CD4-positive, alpha-beta T cell treated with Interleukin-15 for 4 hours (primary cell): ENCODE data around the gene PMP22.
"Not testable (repeated sequence)": the region's sequence is repeated elsewhere in the genome, so short reads cannot be mapped to it uniquely, and the experiment has no call there.

Experiments
- DNase-seq: peaks from one replicate; pipeline ENCODE4 v3.0.0-alpha.2; 2020; ENCODE audit warnings: low spot score

The PMP22 gene

GRCh38 chr17:15203062-15203461, 62.1 kb downstream of the PMP22 start:
- not testable (repeated sequence) for DNase-seq

- DNase-seq = not testable (repeated sequence)
Measured at GRCh38 chr17:15200574-15200973, 64.6 kb downstream of the PMP22 start.

- no peak for DNase-seq
Measured at GRCh38 chr17:15197229-15197628, 67.9 kb downstream of the PMP22 start.

- no peak for DNase-seq
Measured at GRCh38 chr17:15194859-15195277, 70.3 kb downstream of the PMP22 start.

- DNase-seq = no peak
Measured at GRCh38 chr17:15185625-15185991, 79.5 kb downstream of the PMP22 start.

- no peak for DNase-seq
Measured at GRCh38 chr17:15184872-15185624, 80.1 kb downstream of the PMP22 start.

GRCh38 chr17:15181816-15182215, 83.3 kb downstream of the PMP22 start:
- DNase-seq = no peak

- DNase-seq = no peak
Measured at GRCh38 chr17:15181333-15181732, 83.8 kb downstream of the PMP22 start.

- DNase-seq = no peak
Measured at GRCh38 chr17:15180121-15180561, 85.0 kb downstream of the PMP22 start.
